ENCODE measurements around the gene PZP. TPM values are rescaled to one million over a fixed set of nuclear protein-coding genes. Genes with fewer than 3 reads are reported as not detected.

Gene PZP
- total and polyA plus RNA-seq, 2 of the 13 experiments (the other 11 are each of a cell fraction or from before 2014, with no cell fraction given): 0.07 to 0.89 TPM

- 0 out of 2 replicates have a peak, but pooled peaks have one; percentile 37 for TF ChIP-seq ZNF383 (CRISPR knock-in tag; IDR thresholded peaks at IDR 0.05; ENCODE audit: borderline replicate concordance)
- no peak for TF ChIP-seq KDM5B (CRISPR knock-in tag; IDR thresholded peaks at IDR 0.05; ENCODE audit: borderline replicate concordance)
- no peak for TF ChIP-seq NBN (conservative IDR thresholded peaks at IDR 0.05)
- no peak for TF ChIP-seq NFATC3 (CRISPR knock-in tag; IDR thresholded peaks at IDR 0.05)
- TF ChIP-seq ZFP36L2 (CRISPR knock-in tag; IDR thresholded peaks at IDR 0.05): no peak
- TF ChIP-seq ATRX (CRISPR knock-in tag; IDR thresholded peaks at IDR 0.05; ENCODE audit: borderline replicate concordance): no peak
- TF ChIP-seq KDM3A (CRISPR knock-in tag; IDR thresholded peaks at IDR 0.05; ENCODE audit: low read depth): no peak
- no peak for TF ChIP-seq THAP7 (CRISPR knock-in tag; IDR thresholded peaks at IDR 0.05)
- no peak for TF ChIP-seq NR2C2 (CRISPR knock-in tag; IDR thresholded peaks at IDR 0.05; ENCODE audit: borderline replicate concordance)
- 0 out of 2 replicates have a peak, but pooled peaks have one; percentile 17 for TF ChIP-seq ZNF724P (CRISPR knock-in tag; IDR thresholded peaks at IDR 0.05; ENCODE audit: borderline replicate concordance)
- TF ChIP-seq ZNF143 (CRISPR knock-in tag; IDR thresholded peaks at IDR 0.05): no peak
- TF ChIP-seq PHF5A (CRISPR knock-in tag; IDR thresholded peaks at IDR 0.05; ENCODE audit: low read depth, unreplicated experiment): no peak
- no peak for TF ChIP-seq ZNF589 (CRISPR knock-in tag; conservative IDR thresholded peaks at IDR 0.05)
- no peak for TF ChIP-seq CHCHD3 (CRISPR knock-in tag; IDR thresholded peaks at IDR 0.05)
- no peak for TF ChIP-seq ZNF329 (CRISPR knock-in tag; IDR thresholded peaks at IDR 0.05; ENCODE audit: low read depth)
- TF ChIP-seq MNT (IDR thresholded peaks at IDR 0.05): no peak
- TF ChIP-seq AKAP8 (CRISPR knock-in tag; IDR thresholded peaks at IDR 0.05): no peak
- TF ChIP-seq AGO2 (optimal IDR thresholded peaks at IDR 0.05; ENCODE audit: low read depth, low read length): peak; percentile 82
- 0 out of 2 replicates have a peak, but pooled peaks have one; percentile 1 for TF ChIP-seq ZFP82 (CRISPR knock-in tag; IDR thresholded peaks at IDR 0.05; ENCODE audit: borderline replicate concordance)
- TF ChIP-seq ZBTB39 (CRISPR knock-in tag; IDR thresholded peaks at IDR 0.05): no peak
- TF ChIP-seq ZHX1 (CRISPR knock-in tag; IDR thresholded peaks at IDR 0.05; ENCODE audit: low read depth): no peak
Measured at GRCh38 chr12:9112076-9112853, 95.9 kb downstream of the PZP start (continued).
